Stimulated activated CD4-positive, alpha-beta T cell treated with anti-CD3 and anti-CD28 coated beads, Interleukin-4, amount 100 ng/mL, for 48 hours (primary cell): Measurements from ENCODE around the gene FDX2.

ENCODE experiments used
- DNase-seq, 2 donors: peaks; one replicate each; pipeline ENCODE4 v3.0.0-alpha.2; 2020; ENCODE audit warnings: low read depth in 2 of 2

FDX2 gene

DNA sequence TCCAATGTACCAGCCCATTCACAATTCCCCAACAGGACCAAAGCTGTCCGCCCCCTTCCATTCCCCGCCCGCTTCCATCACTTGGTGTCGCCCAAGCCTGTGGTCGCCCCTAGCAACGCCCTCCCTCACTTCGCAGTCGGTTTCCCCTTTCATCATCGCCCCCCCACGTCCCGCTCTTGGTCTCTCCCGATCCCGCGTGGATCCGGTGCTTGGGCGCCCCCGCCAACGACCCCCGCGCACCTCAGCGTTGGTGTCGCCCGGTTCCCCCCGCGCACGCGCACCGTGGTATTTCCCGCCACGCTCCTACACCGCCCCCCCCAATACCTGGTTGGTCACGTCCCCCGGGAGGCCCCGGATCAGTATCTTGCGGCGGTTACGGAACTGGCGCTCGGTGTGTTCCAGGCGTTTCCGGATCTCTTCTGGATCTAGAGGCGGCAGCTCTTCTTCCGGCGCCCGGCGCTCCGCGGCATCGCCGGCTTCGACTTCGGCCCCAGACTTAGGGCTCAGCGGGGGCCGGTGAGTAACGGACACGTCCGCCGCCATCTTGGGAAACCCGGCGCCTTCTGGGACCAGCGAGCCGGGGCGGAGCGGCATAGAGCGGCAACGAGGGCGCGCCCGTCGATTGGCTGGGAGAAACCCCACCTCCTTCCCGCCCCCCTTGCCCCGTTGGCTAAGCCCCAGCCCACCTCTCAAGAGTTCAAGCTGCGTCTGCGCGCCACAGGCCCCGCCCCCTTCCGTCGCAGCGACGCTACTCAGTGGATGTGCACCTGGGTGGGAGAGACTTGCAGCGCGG is 17.3 kb upstream of the FDX2 start, which contains the start of gene RAVER1:
TSS of gene RAVER1 (minus strand) at position 565 of the 793 bp plus-strand sequence. CDS start at position 543, 22 bp downstream.
- peak; percentile 98 to 99 for DNase-seq

DNA sequence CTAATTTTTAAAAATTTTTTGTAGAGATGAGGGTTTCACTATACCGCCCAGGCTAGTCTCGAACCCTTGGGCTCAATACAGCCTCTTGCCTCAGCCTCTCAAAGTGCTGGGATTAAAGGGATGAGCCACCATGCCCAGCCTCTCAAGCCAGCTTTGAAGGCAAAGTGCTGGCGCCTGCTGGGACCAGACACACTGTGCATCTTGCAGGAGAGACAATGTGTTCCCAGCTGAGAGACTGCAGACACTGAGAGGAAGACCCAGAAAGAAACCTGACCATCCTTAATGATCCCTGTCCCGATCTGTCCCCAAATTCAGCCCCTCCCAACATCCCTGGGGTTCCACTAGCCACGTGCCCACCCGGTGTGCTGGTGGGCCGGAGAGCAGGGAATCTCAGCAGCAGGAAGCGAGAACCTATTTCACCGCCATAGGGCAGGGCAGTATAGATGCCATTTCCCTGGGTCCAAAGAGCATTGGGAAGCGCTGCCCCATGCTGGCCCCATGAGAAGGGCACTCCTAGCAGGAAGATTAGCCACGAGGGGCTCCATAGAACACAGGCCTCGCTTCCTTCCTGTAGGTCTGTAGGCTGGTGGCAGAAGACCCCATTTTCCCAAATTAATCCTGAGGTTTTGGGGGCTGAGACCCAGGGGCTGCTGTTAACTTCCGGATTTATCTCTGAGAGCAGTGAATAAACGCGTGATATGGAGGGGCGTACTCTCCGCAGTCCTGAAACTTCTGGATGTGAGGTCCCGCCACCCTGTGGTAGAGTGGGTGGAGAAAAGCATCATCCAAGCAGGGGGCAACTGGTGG is 16.5 kb upstream of the FDX2 start:
- no peak for DNase-seq

DNA sequence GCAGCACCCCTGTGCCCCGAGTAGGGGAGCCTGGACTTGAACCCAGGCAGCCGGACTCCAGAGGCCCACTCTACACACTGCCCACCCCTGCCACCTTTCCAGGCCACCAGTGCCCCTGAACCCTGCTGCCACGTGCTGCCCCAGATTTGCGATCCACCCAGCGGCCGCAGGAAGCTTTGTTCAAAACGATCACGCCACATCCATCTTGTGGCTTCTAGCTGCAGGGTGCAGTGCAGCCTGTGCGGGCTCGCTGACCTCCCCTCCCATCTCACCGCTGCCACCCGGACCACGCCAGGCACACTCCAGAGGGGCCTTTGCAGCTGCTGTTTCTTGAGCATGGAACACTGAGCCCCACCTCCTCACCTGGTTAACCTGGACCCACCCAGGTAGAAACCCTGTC is 13.7 kb upstream of the FDX2 start:
- no peak for DNase-seq

DNA sequence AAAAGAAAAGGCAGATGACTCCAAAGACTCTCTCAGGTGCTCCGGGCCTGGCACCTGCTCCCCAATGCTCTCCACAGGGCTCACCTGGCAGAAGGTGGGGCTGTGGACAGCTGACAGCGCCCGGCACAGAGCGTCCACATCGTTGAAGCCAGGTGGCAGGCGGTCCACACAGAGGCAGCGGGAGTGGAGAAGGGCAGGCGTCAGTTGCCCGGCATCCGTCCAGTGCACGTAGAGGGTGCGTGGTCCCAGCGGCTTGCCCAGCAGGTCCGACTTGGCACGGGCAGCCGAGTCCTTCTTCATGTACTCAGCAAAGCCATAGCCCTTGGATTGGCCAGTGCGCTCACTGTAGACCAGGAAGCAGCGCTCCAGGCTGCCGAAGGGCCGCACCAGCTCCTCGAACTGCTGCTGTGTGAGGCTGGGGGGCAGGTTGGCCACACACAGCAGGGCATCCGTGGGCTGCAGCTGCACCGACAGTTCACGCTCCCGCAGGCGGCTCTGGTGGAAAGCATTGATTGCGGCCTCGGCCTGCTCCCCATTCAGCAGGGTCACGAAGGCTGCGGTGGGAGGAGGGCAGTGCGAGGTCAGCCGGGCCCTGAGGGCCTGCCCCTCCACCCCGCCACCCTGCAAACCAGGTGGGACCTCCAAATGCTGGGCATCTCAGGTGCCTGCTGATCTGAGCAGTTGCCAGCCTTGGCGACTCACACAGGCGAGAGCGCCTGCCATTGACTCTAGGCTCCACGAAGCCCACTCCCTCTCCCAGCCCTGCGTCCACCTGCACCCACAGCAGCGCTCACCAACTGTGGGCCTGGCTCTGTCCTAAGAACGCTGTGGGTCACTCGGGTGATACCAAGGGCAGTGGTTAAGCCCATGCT is 13.0 kb upstream of the FDX2 start:
- no peak for DNase-seq

DNA sequence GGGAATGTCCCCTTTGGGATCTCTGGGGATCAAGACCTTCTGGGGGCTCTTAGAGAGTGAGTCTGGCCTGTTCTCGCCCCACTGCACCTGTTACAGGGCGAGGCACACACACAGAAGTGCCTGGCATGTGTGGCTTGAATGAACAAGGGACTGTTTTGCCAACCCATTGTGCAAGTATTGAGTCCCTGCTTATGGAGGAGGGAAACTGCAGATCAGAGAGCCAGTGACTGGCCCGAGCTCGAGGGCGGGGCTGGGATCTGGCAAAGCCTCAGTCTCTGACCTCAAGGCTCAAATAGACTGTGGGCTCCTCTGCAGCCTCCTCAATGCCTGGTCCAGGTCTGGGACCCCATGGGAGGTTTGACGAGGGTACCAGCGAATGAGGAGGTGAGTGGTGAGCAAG is 12.0 kb upstream of the FDX2 start:
- DNase-seq: no peak

DNA sequence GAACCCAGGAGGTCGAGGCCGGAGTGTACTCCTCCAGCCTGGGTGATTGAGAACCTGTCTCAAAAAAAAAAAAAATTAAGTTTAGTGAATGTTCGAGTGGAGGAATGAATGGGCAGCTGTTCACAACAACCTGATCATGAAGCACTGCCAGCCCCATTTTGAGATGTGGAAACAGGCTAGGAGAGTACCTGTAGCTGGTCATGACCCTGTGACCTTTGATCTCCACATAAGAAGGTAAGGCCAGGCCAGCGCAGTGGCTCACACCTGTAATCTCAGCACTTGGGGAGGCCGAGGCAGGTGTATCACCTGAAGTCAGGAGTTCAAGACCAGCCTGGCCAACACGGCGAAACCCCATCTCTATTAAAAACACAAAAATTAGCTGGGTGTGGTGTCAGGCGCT is 9.9 kb upstream of the FDX2 start:
- no peak for DNase-seq

DNA sequence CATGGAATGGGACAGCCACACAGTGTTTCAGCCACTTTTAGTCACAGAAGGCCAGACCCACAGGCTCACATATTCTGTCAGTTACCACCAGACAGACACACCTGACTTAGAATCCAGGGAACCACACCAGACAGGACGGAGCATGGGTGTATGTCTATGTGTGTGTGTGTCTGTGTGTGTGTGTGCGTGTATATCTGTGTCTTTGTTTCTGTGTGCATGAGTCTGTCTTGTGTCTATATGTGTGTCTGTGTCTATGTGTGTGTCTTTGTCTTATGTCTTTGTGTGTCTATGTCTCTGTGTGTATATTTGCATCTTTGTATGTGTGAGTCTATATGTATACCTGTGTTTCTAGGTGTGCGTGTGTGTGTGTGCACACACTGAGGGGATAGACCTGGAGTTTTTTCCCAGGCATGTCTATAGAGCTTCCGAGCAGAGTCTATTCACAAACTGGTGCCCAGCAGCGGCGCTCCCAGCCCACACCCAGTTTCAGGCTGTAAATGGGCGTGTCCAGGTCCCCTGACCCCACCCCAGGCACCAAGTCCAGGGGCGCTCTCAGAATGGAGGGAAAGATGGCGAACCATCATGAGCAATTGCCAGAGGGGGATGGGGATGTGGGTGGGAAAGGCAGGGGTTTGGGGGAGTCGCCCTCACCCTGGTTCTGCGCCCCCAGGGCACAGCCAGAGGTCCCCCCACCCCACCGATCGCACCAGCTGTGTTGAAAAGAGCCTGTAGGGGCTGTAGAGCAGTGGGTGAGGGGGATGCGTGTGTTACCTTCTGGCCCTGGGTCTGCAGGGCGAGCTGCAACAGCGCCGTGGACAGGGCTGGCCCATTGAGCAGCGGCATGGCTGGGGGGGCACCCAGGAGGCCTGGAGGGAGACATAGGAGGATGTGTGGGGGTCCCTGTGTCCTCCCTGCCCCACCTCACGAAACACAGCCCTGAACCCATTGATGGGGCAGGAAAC is 6.3 kb upstream of the FDX2 start:
- DNase-seq: no peak

DNA sequence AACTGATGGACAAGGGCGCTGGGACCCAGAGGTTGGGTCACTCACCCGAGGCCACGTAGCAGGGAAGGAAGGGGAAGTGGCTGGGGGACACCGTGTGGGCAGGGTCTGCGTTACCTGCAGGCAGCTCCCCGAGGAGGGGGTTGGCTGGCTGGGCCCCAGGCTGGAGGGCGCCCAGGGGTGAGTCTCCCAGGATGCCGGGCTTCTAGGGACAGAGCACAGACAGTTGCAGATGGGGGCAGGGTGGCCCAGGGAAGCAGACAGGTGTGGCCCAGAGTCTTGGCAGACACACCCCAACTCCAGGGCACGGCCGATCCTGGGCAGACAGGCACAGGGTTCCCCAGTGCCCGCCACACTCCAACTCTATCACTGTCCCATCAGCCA is 5.6 kb upstream of the FDX2 start:
- DNase-seq: no peak

DNA sequence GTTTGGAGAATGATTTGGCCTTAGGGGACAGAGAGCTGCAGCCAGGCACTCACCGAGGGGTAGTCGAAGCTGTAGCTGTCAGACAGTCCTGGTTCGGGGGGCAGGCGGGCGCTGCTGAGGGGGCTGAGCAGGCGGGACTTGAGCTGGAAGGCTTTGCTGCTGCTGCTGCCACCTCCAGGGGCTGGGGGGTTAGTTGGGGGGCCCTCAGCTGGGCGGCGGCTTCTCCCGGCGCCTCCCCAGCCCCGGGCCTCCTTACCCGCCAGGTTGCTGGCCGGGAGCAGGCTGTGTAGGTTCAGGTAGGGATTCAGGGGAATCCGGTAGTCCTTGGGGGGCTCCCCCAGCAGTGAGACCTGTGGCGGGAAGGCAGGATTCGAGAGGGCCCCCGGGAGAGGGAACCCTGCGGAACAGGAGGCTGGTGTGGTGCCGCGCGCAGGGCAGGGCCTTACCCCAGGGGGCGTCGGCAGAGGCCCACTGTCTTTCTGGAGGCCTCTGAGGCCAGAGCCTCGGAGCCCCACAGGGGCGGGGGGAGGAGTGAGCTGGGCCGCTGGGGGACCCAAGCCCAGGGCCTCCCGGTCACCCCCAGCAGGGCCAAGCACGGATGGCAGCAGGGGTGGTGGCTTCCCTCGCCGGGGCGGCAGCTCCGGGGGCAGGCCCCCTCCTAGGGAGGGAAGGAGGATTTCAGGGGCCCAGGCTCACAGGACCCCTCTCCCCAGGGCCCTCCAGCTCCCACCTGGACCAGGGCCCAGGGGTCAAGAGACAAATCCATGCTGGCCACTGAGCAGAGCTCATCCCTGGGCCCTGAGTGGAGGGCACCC is 5.0 kb upstream of the FDX2 start:
- no peak for DNase-seq

DNA sequence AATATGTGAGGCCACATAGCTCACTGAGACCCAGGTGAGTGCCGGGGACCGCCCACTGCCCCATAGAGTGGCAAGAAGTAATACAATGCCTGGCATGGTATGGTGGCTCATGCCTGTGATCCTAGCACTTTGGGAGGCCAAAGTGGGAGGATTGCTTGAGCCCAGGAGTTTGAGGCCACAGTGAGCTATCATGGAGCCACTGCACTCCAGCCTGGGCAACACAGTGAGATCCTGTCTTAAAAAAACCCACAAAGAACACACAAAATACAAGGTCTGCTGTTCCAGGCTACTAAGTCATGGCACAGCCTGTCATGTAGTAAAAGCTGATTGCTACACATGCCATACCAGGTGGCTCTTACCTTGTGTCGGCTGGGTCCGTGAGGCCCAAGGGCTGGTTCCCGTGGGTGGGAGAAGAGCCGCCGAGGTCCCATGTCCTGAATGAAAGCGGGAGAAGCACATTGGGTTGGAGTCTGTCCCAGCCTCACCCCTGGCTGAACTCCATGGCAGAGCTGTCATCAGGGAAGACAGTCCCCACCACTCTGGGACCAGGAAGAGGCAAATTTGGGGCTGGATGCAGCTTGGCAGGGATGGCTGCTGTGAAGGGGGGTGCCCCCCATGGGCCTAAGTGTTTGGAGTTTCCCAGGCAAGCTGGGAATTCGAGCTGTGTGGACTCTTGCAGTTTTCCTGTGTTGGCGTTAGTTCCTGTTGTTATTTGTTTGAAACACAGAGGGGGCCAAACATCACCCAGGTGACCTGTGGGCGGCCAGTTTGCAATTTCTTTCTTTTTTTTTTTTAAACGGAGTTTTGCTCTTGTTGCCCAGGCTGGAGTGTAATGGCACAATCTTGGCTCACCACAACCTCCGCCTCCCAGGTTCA is 3.2 kb upstream of the FDX2 start:
- no peak for DNase-seq

DNA sequence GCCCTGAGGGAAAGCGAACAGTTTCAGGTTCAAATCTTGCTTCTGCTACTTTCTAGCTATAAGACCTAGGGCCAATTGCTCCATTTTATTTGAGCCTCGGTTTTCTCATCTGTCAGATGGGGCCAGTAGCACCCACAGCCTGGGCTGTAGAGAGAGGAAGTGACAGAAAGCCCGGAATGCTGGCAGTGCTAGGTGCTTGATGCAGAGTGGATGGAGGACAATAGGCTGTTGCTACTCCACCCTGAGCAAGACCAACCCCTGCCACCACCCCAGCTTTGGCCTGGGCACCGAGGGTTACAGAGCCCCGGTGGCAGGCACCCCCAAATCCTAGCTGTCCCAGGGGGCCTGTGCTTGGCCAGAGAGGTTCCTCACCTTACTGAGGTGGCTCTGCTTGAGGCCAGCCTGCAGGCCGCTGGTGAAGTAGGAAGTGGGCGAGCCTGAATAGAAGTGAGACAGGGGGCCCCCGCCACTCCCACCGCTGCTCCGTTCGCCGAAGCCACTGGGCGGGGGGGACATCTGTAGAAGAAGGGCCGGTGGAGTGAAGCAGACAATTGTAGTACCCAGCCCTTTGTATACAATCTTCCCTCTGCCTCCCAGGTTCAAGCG is 2.1 kb upstream of the FDX2 start:
- DNase-seq: no peak

DNA sequence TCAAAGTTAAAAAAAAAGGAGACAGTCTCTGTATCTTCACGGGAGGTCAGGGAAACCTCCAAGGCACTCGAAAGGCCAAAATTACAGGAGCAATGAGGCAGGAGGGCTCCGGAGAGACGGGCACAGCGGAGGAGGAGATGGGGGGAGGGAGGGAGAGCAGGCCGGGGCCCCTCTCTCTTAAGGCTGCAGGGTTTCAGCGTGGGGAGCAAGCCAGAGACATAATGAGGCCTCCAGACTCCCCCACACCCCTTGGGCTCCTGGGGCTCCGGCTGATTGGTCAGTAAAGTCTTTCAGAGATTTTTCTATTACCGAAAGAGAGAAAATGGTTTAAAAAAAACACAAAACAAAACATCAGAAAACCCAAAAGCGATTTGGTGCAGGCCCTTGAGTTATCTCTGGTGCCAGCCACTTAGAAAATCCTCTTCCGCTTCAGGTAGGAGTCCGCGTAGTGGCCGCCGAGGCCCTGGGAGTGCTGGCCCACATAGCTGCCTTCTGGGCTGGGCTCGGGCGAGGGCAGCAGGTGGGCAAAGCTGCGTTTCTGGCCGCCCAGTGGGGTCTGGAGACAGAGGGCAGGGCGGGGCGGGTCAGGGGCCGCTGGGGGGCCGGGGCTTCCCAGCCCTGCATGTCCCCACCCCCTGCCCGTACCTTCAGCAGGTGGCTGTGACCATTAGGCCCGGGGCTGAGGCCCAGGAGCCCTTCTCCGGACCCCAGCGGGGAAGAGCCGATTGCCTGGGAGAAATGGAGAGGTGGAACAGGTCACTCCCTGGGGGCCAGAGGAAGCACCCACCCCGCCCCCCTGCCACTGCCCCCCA is 1.4 kb upstream of the FDX2 start:
- DNase-seq: no peak

DNA sequence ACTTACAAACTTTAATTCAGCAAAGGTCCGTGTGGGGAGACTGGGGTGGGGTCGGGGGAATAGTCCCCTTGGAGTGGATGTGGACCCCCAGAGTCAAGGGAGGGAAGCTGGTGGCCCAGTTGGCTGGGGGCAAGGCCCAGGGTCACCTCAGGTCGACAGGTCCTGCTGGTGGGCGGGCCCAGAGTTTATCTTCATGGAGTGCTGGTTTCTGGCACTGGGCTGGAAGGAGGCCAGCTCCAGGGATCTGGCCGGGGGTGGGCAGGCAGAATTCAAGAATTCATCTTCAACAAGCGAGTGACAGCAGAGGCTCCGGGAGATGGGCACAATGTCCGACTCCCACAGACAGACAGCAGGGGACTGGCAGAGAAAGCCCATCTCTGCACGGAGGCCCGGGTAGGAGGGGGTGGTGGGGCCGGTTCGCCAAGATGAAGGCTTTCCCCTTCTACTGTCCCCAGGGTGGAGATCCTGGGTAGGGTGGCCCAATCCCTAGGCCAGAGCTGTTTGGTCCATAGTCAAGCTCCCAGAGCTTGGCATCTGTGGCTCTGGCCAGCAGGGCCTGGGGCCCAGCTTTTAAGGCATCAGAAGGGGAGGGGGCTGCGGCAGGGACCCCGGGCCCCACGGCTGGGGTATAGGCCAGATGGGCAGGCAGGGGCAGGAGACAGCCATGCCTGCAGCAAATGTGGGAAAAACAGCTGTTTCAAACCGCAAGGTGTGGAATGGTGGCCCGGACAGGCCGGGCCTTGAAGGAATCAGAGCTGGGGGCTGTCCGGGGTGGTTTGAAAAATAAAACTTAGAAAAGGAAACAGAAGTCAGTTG is 622 bp upstream of the FDX2 start:
- DNase-seq: no peak

DNA sequence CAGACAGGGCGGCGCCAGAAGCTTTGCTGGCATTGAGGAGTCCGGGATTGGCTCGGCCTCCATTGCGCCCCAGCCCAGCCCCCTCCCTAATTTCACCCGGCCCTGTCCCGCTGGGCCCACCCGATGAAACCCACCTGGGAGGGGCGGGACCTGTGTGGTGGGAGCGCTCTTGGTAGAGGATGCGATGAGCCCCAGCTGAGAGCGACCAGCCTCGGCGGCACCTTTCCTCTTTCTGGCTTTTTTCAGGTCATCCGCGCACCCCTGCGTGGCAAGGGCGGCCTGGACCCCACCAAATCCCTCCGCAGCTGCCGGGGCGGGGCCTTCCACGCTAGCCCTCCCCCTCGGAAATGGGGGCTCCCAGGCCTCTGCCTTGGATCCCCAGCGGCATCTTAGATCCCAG is 6.4 kb downstream of the FDX2 start, which contains the start of gene ZGLP1:
TSS of gene ZGLP1 (minus strand) at position 393 of the 400 bp plus-strand sequence.
- DNase-seq: no peak

DNA sequence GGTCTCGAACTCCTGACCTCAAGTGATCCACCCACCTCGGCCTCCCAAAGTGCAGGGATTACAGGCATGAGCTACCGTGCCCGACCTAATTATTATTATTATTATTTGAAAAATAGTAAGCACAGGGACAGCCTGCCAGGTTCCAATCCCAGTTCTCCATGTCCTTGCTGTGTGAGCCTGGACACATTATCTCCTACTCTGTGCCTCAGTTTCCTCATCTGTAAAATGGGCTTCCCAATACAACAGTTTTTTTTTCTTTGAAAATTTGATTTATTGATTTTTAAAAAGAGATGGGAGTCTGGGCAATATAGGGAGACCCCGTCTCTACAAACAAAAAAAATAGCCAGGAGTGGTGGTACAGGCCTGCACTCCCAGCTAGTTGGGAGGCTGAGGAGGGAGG is 9.5 kb downstream of the FDX2 start:
- no peak for DNase-seq

DNA sequence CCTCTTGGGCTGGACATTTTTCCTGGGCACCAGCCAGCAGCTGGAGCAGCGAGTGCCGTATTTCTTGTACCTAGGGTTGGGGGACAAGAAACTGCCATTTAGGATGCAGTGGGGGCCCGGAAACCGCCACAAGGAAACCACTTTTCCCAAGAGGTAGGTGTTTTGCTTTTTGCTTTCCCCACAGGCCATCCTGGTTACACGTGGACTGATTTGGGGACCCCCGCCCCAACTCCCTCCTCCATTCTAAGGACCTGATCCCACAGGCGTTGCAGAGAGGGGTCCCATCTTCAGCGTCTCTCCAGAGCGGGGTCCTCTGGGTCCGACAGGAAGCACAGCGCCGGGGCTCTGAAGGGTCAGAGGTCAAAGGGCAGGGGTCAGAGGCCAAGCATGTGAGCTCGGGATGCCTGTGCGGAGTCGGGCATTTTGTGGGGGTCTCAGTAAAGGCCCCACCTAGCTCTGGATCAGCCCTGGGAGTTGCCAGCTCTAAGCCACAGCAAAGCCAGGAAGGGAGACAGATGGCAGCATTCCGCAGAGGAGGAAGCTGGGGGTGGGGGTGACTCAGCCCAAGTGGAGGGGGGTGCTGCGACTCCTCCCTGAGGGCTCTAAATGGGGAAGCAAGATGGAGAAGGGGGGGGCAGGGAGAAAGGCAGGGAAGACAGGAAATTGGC is 10.5 kb downstream of the FDX2 start:
- no peak for DNase-seq
